ENCODE data around the gene ADAMTS18.

GRCh38 chr16:77457046-77457445 lies 22.2 kb upstream of the ADAMTS18 start:
- TF ChIP-seq, protein P1, sequence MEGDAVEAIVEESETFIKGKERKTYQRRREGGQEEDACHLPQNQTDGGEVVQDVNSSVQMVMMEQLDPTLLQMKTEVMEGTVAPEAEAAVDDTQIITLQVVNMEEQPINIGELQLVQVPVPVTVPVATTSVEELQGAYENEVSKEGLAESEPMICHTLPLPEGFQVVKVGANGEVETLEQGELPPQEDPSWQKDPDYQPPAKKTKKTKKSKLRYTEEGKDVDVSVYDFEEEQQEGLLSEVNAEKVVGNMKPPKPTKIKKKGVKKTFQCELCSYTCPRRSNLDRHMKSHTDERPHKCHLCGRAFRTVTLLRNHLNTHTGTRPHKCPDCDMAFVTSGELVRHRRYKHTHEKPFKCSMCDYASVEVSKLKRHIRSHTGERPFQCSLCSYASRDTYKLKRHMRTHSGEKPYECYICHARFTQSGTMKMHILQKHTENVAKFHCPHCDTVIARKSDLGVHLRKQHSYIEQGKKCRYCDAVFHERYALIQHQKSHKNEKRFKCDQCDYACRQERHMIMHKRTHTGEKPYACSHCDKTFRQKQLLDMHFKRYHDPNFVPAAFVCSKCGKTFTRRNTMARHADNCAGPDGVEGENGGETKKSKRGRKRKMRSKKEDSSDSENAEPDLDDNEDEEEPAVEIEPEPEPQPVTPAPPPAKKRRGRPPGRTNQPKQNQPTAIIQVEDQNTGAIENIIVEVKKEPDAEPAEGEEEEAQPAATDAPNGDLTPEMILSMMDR (IDR thresholded peaks at IDR 0.05), result no peak
- no peak for TF ChIP-seq POLR2A (IDR thresholded peaks at IDR 0.05)

All from body of pancreas (tissue), 4 donors.